AG04449 (cell line): ENCODE measurements around the gene STAM2.
"Not testable (repeated sequence)": the region's sequence is repeated elsewhere in the genome, so short reads cannot be mapped to it uniquely, and the experiment has no call there.

Experiments used
- CTCF ChIA-PET: fragments of 350-600 bp; formaldehyde crosslinking; extraction: SDS; loops from one replicate; lab custom pipeline; 2021; ENCODE audit warnings: antibody characterized with exemption; lab: Yijun Ruan, JAX
- POLR2A ChIA-PET: fragments of 400-600, 350-600 bp; formaldehyde crosslinking; extraction: SDS; loops from one replicate; lab custom pipeline; 2020; ENCODE audit warnings: antibody characterized with exemption, inconsistent platforms; lab: Yijun Ruan, JAX
- DNase-seq: peaks from one replicate; pipeline ENCODE4 v3.0.0-alpha.2; 2010; ENCODE audit warnings: low read depth, low spot score
- H3K4me3 ChIP-seq: 2 replicates; pipeline ENCODE4 v1.5.1; 2011; ENCODE audit warnings: low read depth, mild to moderate bottlenecking, control low read depth, low read length
- TF ChIP-seq, protein P1 (sequence below): IDR thresholded peaks from one replicate; pipeline ENCODE4 v1.5.1; 2011; ENCODE audit warnings: mild to moderate bottlenecking, moderate library complexity, low read length, control low read depth, inconsistent platforms; ENCODE audit not compliant: insufficient read depth; ENCODE audit errors: missing control alignments

The STAM2 gene

DNA sequence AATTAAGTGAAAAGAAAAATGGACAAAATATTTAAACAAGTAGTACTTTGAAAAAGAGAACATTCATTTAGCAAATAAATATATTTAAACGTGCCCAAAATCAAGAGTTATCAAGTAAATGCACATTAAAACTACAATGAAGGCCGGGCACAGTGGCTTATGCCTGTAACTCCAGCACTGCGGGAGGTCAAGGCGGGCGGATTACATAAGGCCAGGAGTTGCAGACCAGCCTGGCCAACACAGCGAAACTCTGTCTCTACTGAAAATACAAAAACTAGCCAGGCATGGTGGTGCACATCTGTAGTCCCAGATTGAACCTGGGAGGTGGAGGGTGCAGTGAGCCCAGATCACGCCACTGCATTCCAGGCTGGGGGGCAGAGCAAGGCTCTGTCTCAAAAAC, 9.8 kb downstream of the STAM2 start:
- TF ChIP-seq, protein P1, sequence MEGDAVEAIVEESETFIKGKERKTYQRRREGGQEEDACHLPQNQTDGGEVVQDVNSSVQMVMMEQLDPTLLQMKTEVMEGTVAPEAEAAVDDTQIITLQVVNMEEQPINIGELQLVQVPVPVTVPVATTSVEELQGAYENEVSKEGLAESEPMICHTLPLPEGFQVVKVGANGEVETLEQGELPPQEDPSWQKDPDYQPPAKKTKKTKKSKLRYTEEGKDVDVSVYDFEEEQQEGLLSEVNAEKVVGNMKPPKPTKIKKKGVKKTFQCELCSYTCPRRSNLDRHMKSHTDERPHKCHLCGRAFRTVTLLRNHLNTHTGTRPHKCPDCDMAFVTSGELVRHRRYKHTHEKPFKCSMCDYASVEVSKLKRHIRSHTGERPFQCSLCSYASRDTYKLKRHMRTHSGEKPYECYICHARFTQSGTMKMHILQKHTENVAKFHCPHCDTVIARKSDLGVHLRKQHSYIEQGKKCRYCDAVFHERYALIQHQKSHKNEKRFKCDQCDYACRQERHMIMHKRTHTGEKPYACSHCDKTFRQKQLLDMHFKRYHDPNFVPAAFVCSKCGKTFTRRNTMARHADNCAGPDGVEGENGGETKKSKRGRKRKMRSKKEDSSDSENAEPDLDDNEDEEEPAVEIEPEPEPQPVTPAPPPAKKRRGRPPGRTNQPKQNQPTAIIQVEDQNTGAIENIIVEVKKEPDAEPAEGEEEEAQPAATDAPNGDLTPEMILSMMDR = no peak
- H3K4me3 ChIP-seq = no peak overlapping the region
- POLR2A ChIA-PET = no interaction called here
- no peak for DNase-seq
- CTCF ChIA-PET = interaction anchor here (12.1 kb wide), 1 partner anchor 127 kb away, joined by 99 read pairs; no protein-coding TSS in a partner anchor

GRCh38 chr2:152165306-152165705, 10.3 kb downstream of the STAM2 start:
- TF ChIP-seq, protein P1 = no peak
- ChIA-PET CTCF (no interaction called here), POLR2A (no interaction called here)
- no peak overlapping the region for H3K4me3 ChIP-seq
- no peak for DNase-seq

GRCh38 chr2:152163669-152164068, 11.9 kb downstream of the STAM2 start:
- POLR2A ChIA-PET, DNase-seq, H3K4me3 ChIP-seq: not testable (repeated sequence)
- CTCF ChIA-PET = interaction anchor here (1.0 kb wide), 1 partner anchor 13 kb away, joined by 3 read pairs; no protein-coding TSS in a partner anchor

- POLR2A ChIA-PET = no interaction called here
- TF ChIP-seq, protein P1 = no peak
- H3K4me3 ChIP-seq = no peak overlapping the region
- DNase-seq = no peak
- CTCF ChIA-PET = no interaction called here
These were observed 13.4 kb downstream of the STAM2 start for GRCh38 chr2:152162141-152162540.

DNA sequence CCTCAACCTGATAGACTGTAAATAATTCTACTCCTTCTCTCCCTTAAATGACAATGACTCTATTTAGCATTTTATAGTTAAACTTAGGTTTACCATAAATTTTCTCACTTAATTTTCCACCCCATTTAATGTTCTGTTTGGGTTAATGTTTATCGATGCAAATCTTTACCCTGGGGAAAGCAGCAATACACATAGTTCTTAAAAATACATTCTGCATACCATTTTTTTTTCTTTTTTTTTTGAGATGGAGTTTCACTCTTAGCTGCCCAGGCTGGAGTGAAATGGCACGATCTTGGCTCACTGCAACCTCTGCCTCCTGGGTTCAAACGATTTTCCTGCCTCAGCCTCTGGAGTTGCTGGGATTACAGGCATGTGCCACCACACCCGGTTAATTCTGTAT, 14.0 kb downstream of the STAM2 start:
- ChIA-PET CTCF (no interaction called here), POLR2A (no interaction called here)
- TF ChIP-seq, protein P1 = no peak
- no peak overlapping the region for H3K4me3 ChIP-seq
- DNase-seq = no peak

GRCh38 chr2:152160378-152160777, 15.2 kb downstream of the STAM2 start:
- H3K4me3 ChIP-seq, POLR2A ChIA-PET, DNase-seq, CTCF ChIA-PET: not testable (repeated sequence)

DNA sequence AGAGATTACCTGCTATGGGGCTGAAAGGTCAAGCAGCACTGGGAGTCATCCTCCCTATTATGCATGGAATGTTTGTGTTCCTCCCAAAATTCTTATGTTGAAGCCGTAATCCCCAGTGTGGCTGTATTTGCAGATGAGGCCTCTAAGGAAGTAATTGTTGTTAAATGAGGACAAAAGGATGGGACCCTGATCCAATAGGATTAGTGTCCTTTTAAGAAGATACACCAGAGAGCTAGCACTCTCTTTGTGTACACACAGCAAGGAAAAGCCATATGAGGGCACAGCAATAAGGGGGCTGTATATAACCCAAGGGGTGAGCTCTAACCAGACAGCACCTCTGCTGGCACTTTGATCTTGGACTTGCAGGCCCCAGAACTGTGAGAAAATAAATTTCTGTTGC, 18.3 kb downstream of the STAM2 start:
- CTCF ChIA-PET = interaction anchor here (1.1 kb wide), 1 partner anchor 132 kb away, joined by 4 read pairs; no protein-coding TSS in a partner anchor
- TF ChIP-seq, protein P1 = no peak
- POLR2A ChIA-PET = no interaction called here
- no peak for DNase-seq
- H3K4me3 ChIP-seq = no peak overlapping the region
